ENCODE measurements around the gene GRK5. TPM values are rescaled to one million over a fixed set of nuclear protein-coding genes. Genes with fewer than 3 reads are reported as not detected.

GRK5 gene
- total and polyA plus RNA-seq, 12 donors: 9.3 to 96.4 (median 21.5) TPM

DNA sequence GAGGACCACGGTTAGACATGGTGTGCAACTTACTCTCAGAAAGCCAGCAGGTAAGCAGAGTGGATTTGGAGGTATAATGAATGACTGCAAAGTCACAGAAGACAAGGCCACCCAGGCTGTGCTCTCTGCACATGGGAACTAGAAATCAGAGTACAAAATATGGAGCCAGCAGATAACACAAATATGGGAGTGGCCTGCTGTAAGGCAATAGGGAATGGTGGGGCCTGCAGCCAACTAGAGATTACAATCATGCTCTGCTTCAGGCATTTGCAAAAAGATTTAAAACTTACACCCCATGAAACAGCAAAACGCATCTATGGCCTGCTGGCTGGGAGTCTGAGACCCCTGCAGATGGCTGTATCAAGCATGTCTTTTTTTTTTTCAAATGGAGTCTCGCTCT, 288.2 kb downstream of the GRK5 start:
- no peaks in the 10 kb centered on the region for H3K9me3 ChIP-seq (replicated peaks in 1 of 3)
- H3K4me3 ChIP-seq: no peak overlapping the region
- no peak for DNase-seq
- no peaks in the 10 kb centered on the region for H3K4me1 ChIP-seq (replicated peaks in 1 of 2)
- H3K27me3 ChIP-seq: no peaks in the 10 kb centered on the region
- no peak for TF ChIP-seq POLR2A (IDR thresholded peaks at IDR 0.05)
- TF ChIP-seq, protein P1, sequence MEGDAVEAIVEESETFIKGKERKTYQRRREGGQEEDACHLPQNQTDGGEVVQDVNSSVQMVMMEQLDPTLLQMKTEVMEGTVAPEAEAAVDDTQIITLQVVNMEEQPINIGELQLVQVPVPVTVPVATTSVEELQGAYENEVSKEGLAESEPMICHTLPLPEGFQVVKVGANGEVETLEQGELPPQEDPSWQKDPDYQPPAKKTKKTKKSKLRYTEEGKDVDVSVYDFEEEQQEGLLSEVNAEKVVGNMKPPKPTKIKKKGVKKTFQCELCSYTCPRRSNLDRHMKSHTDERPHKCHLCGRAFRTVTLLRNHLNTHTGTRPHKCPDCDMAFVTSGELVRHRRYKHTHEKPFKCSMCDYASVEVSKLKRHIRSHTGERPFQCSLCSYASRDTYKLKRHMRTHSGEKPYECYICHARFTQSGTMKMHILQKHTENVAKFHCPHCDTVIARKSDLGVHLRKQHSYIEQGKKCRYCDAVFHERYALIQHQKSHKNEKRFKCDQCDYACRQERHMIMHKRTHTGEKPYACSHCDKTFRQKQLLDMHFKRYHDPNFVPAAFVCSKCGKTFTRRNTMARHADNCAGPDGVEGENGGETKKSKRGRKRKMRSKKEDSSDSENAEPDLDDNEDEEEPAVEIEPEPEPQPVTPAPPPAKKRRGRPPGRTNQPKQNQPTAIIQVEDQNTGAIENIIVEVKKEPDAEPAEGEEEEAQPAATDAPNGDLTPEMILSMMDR (IDR thresholded peaks at IDR 0.05): no peak
- intact Hi-C loops (cut with DNase I): no loop called here
- H3K36me3 ChIP-seq (replicated peaks in 1 of 2): no peaks in the 10 kb centered on the region
- H3K27ac ChIP-seq: no peak overlapping the region
- 88 to 95% (median 93%) methylated on average over 3 of the region's 3 CpGs for WGBS, 4 donors

DNA sequence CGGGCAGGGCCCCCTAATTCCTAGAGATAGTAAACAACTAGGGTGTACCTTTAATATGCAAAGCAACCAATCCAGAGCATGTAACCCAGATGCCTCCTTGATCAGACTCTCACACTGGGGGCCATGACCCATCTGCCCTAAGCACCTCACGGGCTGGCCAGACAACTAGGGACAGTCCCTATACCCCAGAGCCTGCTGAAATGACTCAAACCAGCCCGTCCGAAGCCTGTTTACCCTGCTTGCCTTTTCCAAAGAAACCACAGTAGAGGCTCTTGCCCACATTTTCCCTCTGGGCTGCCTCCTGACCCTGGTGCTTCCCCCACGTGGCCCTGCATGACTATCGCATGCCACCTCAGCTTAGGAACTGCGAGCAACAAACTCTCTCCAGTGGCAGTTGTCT, 288.9 kb downstream of the GRK5 start:
- intact Hi-C loops (cut with DNase I): no loop called here
- Histone ChIP-seq H3K4me3 (no peak overlapping the region), H3K27me3 (no peaks in the 10 kb centered on the region), H3K27ac (no peak overlapping the region), H3K9me3 (replicated peaks in 1 of 3) (no peaks in the 10 kb centered on the region), H3K4me1 (replicated peaks in 1 of 2) (no peaks in the 10 kb centered on the region), H3K36me3 (replicated peaks in 1 of 2) (no peaks in the 10 kb centered on the region)
- WGBS, 4 donors: 85 to 88% (median 87%) methylated on average over 4 to 7 of the region's 7 CpGs
- TF ChIP-seq, protein P1 (IDR thresholded peaks at IDR 0.05): no peak
- no peak for TF ChIP-seq POLR2A (IDR thresholded peaks at IDR 0.05)
- no peak for DNase-seq

DNA sequence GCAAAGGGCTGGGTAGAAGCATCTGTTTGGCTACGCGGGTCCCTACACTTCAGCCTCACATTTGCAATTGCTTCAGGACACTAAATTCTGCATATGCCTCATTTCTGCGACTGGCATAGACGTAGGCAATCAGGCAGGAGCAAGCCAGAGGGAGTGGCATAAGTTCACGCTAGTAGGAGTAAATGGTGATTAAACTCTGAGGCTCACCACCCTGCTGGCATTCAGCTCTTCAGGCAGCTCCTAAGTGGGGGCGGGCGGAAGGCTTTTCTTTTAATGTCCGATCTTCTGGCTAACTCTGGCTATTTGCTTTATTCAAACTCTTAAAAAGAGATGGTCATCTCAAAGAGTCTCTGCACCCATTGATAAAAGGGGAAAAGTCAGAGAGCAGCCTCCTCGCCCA, 289.9 kb downstream of the GRK5 start:
- Histone ChIP-seq H3K27me3 (no peaks in the 10 kb centered on the region), H3K4me3 (no peak overlapping the region), H3K4me1 (replicated peaks in 1 of 2) (no peaks in the 10 kb centered on the region), H3K9me3 (replicated peaks in 1 of 3) (no peaks in the 10 kb centered on the region), H3K36me3 (replicated peaks in 1 of 2) (no peaks in the 10 kb centered on the region), H3K27ac (no peak overlapping the region)
- DNase-seq: no peak
- 89 to 90% (median 89%) methylated on average over 8 to 9 of the region's 9 CpGs for WGBS, 4 donors
- intact Hi-C loops (cut with DNase I): no loop called here
- no peak for TF ChIP-seq POLR2A (IDR thresholded peaks at IDR 0.05)
- TF ChIP-seq, protein P1 (IDR thresholded peaks at IDR 0.05): no peak

DNA sequence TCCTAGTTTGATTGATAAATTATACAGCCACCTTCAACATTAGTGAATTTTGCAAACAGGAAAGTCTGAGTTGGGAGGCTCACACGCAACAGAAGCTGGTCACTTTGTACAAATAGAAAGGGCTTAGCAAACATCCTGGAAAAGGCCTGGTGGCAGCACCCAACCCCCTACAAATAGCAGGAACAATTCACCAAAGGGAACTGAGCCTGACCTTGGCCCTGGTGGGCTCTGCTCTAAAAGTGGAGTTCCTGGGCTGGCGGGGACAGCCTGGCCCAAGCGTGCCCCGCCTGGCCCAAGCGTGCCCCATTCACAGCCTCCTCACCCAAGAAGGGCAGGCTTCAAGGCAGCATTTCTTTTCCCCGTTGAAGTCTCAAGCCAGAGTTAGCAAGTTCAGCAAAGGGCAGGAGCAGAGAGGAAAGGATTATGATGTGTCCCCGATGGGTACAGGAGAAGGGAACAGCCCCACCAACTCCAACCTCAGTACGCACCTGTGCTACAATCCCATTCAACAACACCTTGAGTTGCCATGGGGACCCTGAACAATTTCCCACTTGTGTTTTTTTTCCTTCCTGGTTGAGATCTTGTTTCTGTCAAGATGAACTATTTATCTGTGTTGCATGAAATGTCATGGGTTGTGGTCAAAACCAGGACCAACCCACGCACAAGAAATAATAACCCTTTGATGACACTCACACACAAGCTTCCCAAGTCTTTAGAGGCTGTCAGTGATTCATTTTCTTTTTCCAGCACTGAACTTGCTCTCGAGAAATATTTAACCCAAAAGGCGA, 291.7 kb downstream of the GRK5 start:
- TF ChIP-seq, protein P1 (IDR thresholded peaks at IDR 0.05): no peak
- no peak for TF ChIP-seq POLR2A (IDR thresholded peaks at IDR 0.05)
- Histone ChIP-seq H3K4me1 (replicated peaks in 1 of 2) (no peaks in the 10 kb centered on the region), H3K27me3 (no peaks in the 10 kb centered on the region), H3K9me3 (replicated peaks in 1 of 3) (no peaks in the 10 kb centered on the region), H3K27ac (no peak overlapping the region), H3K36me3 (replicated peaks in 1 of 2) (no peaks in the 10 kb centered on the region), H3K4me3 (no peak overlapping the region)
- DNase-seq: no peak
- 82 to 87% (median 83%) methylated on average over 11 of the region's 11 CpGs for WGBS, 4 donors
- intact Hi-C loops (cut with DNase I): no loop called here
